Ramos (cell line): Measurements from ENCODE around the gene ANO10.

ENCODE experiments used
- in situ Hi-C: fragments of 300-500 bp; cut with MboI; formaldehyde crosslinking; loops from one replicate; pipeline ENCODE4 v1.14.3; 2022; ENCODE audit warnings: low sequenced_read_pairs; ENCODE audit not compliant: unreplicated experiment

The ANO10 gene

DNA sequence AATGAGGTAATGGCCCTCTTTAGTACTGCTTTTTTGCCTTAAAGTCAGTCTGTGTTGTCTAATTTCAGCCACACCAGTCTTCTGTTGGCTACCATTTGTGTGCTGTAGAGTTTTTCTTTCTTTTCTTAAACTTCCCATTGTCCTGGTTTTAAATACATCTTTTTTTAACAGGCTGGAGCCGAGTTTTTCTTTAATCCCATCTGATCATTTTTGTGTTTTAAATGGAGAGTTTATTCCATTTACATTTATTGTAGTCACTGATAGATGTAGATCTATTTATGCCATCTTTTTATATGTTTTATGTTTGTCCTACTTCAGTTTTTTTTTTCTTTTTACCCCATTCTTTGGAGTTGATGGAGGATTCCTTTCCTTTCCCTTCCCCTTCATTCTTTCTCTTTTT, 286.0 kb downstream of the ANO10 start:
- in situ Hi-C loops, result no loop called here

DNA sequence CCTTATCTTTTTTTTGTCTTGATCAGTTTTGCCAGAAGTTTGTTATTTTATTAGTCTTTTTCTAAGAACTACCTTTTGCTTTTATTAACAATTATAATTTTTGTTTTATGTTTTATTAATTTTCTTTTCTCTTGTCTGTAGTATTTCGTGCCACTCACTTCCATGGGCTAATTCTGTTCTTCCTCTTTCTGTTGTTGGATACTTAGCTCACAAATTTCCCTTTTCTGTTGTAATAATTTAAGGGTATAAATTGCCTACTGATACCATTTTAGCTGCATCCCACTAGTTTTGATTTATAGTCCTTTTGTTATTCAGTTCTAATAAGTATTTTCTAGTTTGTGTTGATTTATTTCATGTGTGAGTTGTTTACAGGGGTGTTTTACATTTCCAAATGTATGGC, 286.8 kb downstream of the ANO10 start:
- in situ Hi-C loops, result no loop called here

DNA sequence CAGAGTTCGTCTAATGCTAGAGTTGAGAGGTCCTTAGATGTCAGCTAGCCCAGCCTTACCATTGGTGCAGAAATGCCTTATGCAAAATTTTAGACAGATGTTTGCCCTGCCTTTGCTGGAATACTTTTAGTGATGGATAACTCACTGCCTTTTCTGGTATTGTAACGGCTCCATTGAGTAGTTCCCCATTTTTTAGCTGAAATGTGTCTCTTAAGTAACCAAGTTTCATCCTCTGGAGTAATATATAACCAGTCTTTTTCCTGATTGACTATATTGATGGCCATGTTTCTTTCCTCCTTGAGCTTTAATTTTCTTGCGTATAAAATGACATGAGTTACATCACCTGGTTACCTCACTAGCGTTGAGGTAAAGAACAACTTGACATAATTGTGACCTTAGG, 290.4 kb downstream of the ANO10 start:
- in situ Hi-C loops, result no loop called here

DNA sequence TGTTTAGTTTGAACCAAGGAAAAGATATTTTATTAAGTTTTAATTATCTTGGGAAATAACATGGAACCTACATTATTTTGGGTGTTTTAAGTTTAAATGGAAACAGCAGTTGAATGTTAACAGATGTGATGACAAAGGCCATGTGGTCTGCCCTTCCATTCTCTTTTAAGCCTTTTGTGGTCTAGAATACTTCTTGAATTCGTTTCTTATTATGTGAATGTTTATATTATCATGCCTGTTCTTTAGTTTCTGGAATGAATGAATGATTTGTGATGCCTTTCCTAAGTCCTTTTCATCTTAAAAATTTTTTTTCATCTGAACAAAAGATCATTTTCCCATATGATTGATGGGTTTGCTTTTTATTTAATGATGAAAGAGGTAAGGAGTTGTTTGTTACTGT, 290.8 kb downstream of the ANO10 start:
- in situ Hi-C loops, result no loop called here

DNA sequence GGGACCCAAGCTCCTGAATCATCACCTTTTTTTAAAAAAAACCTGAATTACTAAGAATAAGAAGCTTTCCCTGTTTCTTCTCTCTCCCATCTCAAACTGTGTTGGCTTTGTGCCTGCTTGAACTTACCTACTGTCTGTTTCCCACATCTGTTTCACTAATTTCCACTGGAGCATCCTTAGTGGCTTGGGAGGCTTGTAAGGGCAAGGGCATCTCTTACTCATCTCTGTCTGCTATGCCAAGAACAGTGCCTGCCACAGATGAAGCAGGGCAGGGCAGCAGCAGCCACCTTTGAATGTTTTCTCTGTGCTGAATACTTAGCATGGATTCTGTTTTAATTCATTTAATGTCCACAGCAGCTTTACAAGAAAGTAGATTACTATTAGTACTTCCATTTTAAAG, 293.2 kb downstream of the ANO10 start:
- in situ Hi-C loops, result no loop called here

DNA sequence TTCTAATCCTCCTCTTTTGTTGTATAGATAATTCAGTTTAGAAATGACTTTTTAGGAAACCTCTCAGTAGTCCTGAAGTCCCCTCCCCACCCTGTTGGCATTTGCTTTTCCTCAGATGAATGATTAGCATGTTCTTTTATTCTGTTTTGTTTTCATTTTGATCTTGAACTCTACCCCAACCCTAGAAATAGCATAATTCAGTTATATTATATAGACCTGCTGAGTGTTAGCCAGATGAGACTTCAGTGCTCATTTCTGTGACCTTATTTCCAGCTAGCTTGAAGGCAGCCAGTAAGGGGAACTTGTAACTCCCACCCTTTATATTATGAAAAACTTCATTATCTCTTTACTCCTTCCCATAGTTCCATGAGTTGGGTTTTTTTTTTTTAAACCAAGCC, 294.2 kb downstream of the ANO10 start:
- in situ Hi-C loops, result no loop called here

DNA sequence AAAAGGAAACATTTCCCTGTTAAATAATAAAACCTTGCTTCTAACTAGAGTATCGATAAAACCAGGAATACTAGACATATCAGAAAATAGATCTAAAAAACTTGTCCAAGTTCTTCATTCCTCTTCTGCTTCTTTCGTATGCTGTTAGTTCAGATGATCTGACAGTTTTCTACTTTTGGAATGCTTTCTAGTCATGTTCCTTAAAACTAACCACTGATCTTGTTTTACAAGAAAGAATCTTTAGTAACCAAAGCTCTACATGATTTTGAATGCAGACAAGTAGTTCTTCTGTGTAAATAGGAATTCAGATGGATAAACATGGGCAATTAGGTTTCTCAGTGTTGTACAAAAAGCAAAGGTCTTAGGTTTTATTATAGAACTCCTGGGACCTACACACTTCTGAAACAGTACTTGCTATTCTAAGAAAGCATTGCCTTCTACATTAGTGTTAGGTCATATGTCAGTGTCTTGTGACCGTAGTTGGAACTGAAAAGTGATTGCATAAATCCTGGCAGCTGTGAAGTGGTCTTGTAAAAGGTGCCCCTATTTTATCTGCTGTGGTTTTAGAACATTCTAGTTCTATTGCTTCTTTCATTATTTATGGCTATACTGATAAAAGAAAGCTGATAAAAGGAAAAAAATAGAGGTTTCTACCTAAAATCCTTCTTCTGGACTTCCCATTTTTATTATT, 294.8 kb downstream of the ANO10 start:
- in situ Hi-C loops, result no loop called here

DNA sequence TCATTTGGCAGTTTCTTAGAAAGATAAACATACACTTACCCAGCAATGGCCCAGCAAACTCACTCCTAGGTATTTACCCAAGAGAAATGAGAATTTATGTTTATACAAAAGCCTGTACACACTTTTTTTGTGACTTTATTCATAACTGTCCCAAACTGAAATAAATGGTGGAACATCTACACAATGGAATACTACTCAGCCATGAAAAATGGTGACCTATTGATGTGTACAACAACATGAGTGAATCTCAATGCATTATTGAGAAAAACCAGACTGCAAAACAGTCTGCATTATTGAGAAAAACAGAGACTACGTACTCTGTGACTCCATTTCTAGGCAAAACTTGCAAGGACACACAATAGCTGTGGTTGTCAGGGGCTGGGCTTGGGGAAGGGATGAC, 298.3 kb downstream of the ANO10 start:
- in situ Hi-C loops, result no loop called here

DNA sequence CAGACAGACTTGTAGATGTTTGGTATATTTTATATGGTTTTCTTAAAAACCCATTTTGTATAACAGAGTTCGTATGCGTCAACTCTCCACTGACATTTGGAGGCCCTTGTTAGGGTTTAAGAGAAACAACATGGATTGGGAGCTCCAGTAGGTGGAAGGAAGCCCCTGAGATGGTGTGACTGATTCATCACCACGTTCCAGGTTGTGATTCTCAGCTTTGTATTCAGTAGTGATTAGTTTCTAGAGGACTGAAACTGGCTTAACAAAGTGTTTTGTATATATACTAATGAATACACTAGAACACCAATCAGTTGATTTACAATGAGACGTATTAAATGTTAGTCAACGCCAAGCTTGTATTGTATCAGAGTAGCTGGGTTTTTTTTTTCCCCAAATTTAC, 301.5 kb downstream of the ANO10 start:
- in situ Hi-C loops, result no loop called here

DNA sequence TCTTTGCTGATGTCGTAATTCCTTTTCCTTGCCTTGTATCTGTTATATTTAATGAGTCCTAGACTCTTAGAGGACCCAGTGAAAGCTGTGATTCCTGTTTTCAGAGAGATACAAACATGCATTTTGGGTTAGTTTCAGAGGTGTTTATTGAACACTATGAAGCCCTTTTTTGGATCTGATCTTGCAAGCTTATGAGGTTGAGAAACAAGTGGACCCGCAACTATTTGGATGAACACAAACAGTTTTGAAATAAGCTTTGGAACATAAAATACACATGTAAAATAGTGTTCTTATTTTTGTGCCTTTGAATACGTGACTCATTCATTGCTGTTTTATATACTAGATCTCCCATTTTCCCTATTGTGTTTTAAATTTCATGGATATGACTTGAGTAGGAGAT, 302.0 kb downstream of the ANO10 start:
- in situ Hi-C loops, result no loop called here

DNA sequence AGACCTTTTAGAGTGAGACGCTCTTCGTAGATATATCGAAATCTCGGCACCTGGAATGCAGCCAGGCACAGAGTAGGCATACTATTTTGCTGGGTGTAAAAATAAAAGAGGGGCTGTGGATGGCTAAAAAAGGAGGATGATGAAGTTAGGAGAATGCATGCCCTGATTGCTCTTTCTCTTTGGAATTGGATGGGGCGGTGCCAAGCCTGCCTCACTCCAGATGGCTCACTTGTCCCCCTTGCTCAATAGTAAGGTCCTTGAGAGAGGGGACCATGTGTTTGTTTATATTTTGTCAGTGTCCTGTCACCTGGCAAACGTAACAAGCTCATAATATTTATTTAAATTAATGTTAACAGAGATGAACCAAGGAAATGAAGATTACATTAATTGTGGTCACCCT, 302.4 kb downstream of the ANO10 start:
- in situ Hi-C loops, result no loop called here

DNA sequence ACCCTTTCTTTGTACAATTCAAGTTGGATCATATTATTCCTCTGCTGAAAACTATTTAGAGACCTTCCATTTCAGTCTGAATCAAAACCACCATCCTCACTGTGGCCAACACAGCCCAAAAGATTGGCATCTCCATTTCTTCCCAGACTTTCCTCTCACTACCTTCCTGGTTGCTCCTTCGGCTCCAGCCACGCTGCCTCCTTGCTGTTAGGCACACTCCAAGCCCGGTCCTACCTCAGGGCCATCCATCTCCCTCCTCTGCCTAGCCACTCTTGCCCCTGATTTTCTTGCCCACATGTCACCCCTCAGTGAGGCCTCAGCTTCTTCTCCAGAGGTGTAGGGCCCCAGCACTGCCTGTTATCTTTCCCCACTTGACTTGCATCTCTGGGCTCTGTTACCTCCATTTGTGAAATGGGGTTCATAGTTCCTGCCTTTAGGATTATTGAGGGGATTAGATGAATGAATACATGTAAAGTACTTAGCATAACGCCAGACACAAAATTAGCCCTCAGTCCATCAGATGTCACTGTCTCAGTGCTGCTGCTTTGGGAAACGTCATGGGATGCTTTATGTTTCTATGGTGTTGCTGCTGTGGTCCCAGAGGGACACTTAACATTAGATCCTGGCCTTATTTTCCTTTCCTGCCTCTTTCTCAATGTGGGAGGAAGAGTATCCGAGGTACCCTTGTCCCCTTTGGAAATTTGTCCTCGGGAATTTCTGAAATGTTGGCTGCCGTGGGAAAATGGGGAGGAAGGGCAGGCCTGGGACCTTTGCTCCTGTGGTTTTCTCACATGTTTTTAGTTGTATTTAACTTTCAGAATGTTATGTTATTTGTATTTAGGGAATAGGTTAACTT, 304.1 kb downstream of the ANO10 start:
- in situ Hi-C loops, result no loop called here

DNA sequence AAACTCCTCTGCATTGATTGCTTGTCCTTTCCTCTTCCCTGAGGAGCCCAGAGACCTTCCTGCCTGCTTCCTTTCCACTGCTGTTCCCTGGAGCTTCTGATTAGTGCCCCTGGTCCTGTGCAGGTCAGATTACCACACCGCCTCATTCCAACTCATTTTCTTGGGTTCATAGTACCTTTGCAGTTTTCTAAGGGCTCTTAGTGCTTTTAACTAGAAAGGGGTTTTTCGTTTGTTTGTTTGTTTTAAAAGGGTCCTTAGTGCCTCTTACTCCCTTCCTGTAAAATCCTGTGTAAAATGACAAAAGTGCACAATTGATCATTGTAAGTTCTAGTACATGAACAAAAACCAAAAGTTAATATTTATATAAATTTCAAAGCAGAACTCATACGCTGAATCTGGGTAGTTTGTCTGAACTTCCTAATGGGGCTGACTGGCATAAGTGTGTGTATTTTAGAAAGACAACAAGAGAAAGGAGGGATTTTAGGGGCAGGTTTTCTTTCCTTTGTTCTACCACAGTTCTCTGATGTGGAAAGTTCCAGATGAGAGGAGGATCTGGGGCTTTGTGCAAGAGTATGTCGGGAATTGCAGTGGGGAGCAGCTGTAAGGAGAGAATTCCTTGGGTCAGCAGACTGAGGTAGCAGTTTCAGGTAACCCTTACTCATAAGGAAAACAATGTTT, 304.9 kb downstream of the ANO10 start:
- in situ Hi-C loops, result no loop called here
